HCT116 (cell line): ENCODE measurements around the gene USH1C. TPM values are rescaled to one million over a fixed set of nuclear protein-coding genes. Genes with fewer than 3 reads are reported as not detected.

ENCODE experiments used
- ATAC-seq: fragments of 200-7000 bp; cut with Tn5 transposase; 2 replicates; pipeline ENCODE4 v1.9.1; 2020; ENCODE audit warnings: mild to moderate bottlenecking, moderate library complexity
- BruUV-seq: library from RNA; stranded (reverse); fragments of 400-500 nt; replicated peaks from 2 replicates; lab custom pipeline; 2021; lab: Mats Ljungman, UMichigan
- CTCF ChIA-PET: fragments of 300-600 bp; sonication (Branson Sonifier 250); formaldehyde crosslinking; loops from one replicate; lab custom pipeline; 2021; ENCODE audit warnings: antibody characterized with exemption; lab: Charles Lee
- POLR2A ChIA-PET: fragments of 300-600, 350-600 bp; sonication (Branson Sonifier 250); formaldehyde crosslinking; loops from one replicate; lab custom pipeline; 2021; ENCODE audit warnings: antibody characterized with exemption; lab: Charles Lee
- RAD21 ChIA-PET, 2 experiments: fragments of 300-600 bp; sonication (Branson Sonifier 250); formaldehyde crosslinking; loops; one replicate each; lab custom pipeline; 2023; ENCODE audit warnings: low total read pairs in 2 of 2; ENCODE audit not compliant: uncharacterized antibody in 2 of 2, unreplicated experiment in 2 of 2, low non-redundant PET in 1 of 2; lab: Charles Lee
- DNase-seq: peaks from one replicate; pipeline ENCODE4 v3.0.0-alpha.2; 2010; ENCODE audit warnings: low read depth, low spot score
- H2AFZ ChIP-seq: fragments of 200-600 bp; shearing (Covaris generic), sonication (generic); 2 replicates; pipeline ENCODE4 v1.6.1; 2017; ENCODE audit warnings: low read depth, mixed run types, mixed read lengths, antibody characterized with exemption, low read length; ENCODE audit not compliant: poor library complexity, severe bottlenecking
- H3K27ac ChIP-seq: 2 replicates; pipeline ENCODE4 v1.5.1; 2012; ENCODE audit warnings: low read depth, low read length
- H3K27me3 ChIP-seq: fragments of 200-600 bp; sonication (generic); 2 replicates; pipeline ENCODE4 v1.6.1; 2016; ENCODE audit warnings: mixed run types, low read length, mixed read lengths; ENCODE audit not compliant: insufficient read depth
- H3K36me3 ChIP-seq, 2 experiments: fragments of 200-500 bp in 1 of 2; fragments of 200-600 bp in 1 of 2; sonication (Bioruptor generic) in 1 of 2; sonication (generic) in 1 of 2; 2 replicates each; pipeline versions ENCODE4 v1.5.1 to v1.6.1; 2014 to 2016; ENCODE audit warnings: low read length in 2 of 2, inconsistent platforms in 1 of 2, mixed read lengths in 1 of 2, mixed run types in 1 of 2; ENCODE audit not compliant: insufficient read depth in 2 of 2, control insufficient read depth in 1 of 2
- H3K4me1 ChIP-seq, 2 experiments: fragments of 200-600 bp in 1 of 2; sonication (generic) in 1 of 2; 2 replicates each; pipeline versions ENCODE4 v1.5.1 to v1.6.1; 2012 to 2017; ENCODE audit warnings: low read length in 2 of 2, inconsistent platforms in 1 of 2, mild to moderate bottlenecking in 1 of 2, mixed read lengths in 1 of 2, mixed run types in 1 of 2, moderate library complexity in 1 of 2; ENCODE audit not compliant: insufficient read depth in 2 of 2, control insufficient read depth in 1 of 2
- H3K4me2 ChIP-seq: fragments of 200-600 bp; sonication (generic); 2 replicates; pipeline ENCODE4 v1.6.1; 2017; ENCODE audit warnings: mixed run types, low read length, mixed read lengths
- H3K4me3 ChIP-seq, 2 experiments: fragments of 200-600 bp in 1 of 2; sonication (generic) in 1 of 2; replicated peaks in 1 of 2; 2 replicates each; pipeline ENCODE4 v1.5.1; 2011 to 2016; ENCODE audit warnings: low read length in 2 of 2, control low read depth in 1 of 2, low read depth in 1 of 2, mild to moderate bottlenecking in 1 of 2, mixed read lengths in 1 of 2, mixed run types in 1 of 2
- H3K79me2 ChIP-seq: fragments of 200-600 bp; sonication (generic); 2 replicates; pipeline ENCODE4 v1.6.1; 2017; ENCODE audit warnings: mild to moderate bottlenecking, mixed run types, low read length, moderate library complexity, mixed read lengths; ENCODE audit not compliant: insufficient read depth
- H3K9ac ChIP-seq: fragments of 200-600 bp; sonication (generic); 2 replicates; pipeline ENCODE4 v1.6.1; 2016; ENCODE audit warnings: low read length, mixed read lengths
- H3K9me2 ChIP-seq: fragments of 200-600 bp; sonication (generic), shearing (Covaris generic); 2 replicates; pipeline ENCODE4 v1.6.1; 2017; ENCODE audit warnings: mixed run types, mild to moderate bottlenecking, moderate library complexity; ENCODE audit not compliant: insufficient read depth
- H3K9me3 ChIP-seq, 2 experiments: fragments of 200-500 bp in 1 of 2; fragments of 200-600 bp in 1 of 2; sonication (Bioruptor generic) in 1 of 2; sonication (generic) in 1 of 2; 2 replicates each; pipeline ENCODE4 v1.6.1; 2014 to 2017; ENCODE audit warnings: low read length in 2 of 2, mixed read lengths in 2 of 2, inconsistent platforms in 1 of 2, low read depth in 1 of 2, mild to moderate bottlenecking in 1 of 2, mixed run types in 1 of 2, moderate library complexity in 1 of 2; ENCODE audit not compliant: control insufficient read depth in 1 of 2, insufficient read depth in 1 of 2
- H4K20me1 ChIP-seq: fragments of 200-600 bp; sonication (generic), shearing (Covaris generic); 2 replicates; pipeline ENCODE4 v1.6.1; 2017; ENCODE audit warnings: mixed run types, mild to moderate bottlenecking, moderate library complexity; ENCODE audit not compliant: insufficient read depth
- ATF3 ChIP-seq: IDR thresholded peaks from 2 replicates; pipeline ENCODE4 v1.6.1; 2012
- CBX3 ChIP-seq: IDR thresholded peaks from 2 replicates; pipeline ENCODE4 v1.6.1; 2012; ENCODE audit warnings: low read depth
- CEBPB ChIP-seq: IDR thresholded peaks from 2 replicates; pipeline ENCODE4 v1.6.1; 2012; ENCODE audit warnings: low read depth
- CTCF ChIP-seq, 3 experiments: fragments of 200-600 bp in 1 of 3; sonication (generic) in 1 of 3; IDR thresholded peaks in 2 of 3; conservative IDR thresholded peaks in 1 of 3; 2 replicates each; pipeline ENCODE4 v1.5.1; 2012 to 2017; ENCODE audit warnings: low read depth in 2 of 3, low read length in 2 of 3, antibody characterized with exemption in 1 of 3, borderline replicate concordance in 1 of 3, control low read depth in 1 of 3, mild to moderate bottlenecking in 1 of 3, mixed read lengths in 1 of 3, mixed run types in 1 of 3, moderate library complexity in 1 of 3; ENCODE audit not compliant: insufficient read depth in 1 of 3
- FOSL1 ChIP-seq: IDR thresholded peaks from 2 replicates; pipeline ENCODE4 v1.6.1; 2012; ENCODE audit warnings: low read depth
- POLR2A ChIP-seq: IDR thresholded peaks from 2 replicates; pipeline ENCODE4 v1.7.0; 2011; ENCODE audit warnings: borderline replicate concordance; ENCODE audit not compliant: insufficient read depth, insufficient read length; ENCODE audit errors: extremely low read depth
- POLR2AphosphoS5 ChIP-seq: IDR thresholded peaks from 2 replicates; pipeline ENCODE4 v1.6.1; 2011; ENCODE audit warnings: mild to moderate bottlenecking, low read depth, low read length, moderate library complexity
- RAD21 ChIP-seq: IDR thresholded peaks from 2 replicates; pipeline ENCODE4 v1.6.1; 2012; ENCODE audit warnings: low read depth, mild to moderate bottlenecking
- SP1 ChIP-seq: IDR thresholded peaks from 2 replicates; pipeline ENCODE4 v1.6.1; 2012; ENCODE audit warnings: low read depth
- TCF7L2 ChIP-seq: IDR thresholded peaks from 2 replicates; pipeline ENCODE4 v1.7.0; 2011; ENCODE audit warnings: borderline replicate concordance, inconsistent platforms; ENCODE audit not compliant: insufficient read depth, insufficient read length; ENCODE audit errors: extremely low read depth
- ZBTB33 ChIP-seq: IDR thresholded peaks from 2 replicates; pipeline ENCODE4 v1.6.1; 2011; ENCODE audit warnings: mild to moderate bottlenecking, low read length, moderate library complexity; ENCODE audit not compliant: insufficient replicate concordance; ENCODE audit errors: extremely low read depth
- intact Hi-C: fragments of 100-400 bp; cut with micrococcal nuclease; formaldehyde crosslinking; loops from 2 replicates; pipeline ENCODE4 v1.10.0; 2022
- total RNA-seq: library from RNA; stranded (reverse); gene quantifications from one replicate; pipeline ENCODE4 v1.2.1, GENCODE V29; 2021; ENCODE audit not compliant: unreplicated experiment

USH1C gene
- total RNA-seq, 1 experiment from 2014 or later: 13.4 TPM

GRCh38 chr11:17496406-17496805 is 47.8 kb downstream of the USH1C start:
- H3K9me2 ChIP-seq: no peaks in the 10 kb centered on the region
- CTCF ChIA-PET: no interaction called here
- no peak for TF ChIP-seq RAD21
- TF ChIP-seq SP1: no peak
- TF ChIP-seq CBX3: no peak
- no peak for TF ChIP-seq POLR2AphosphoS5
- no peak for TF ChIP-seq CTCF (IDR thresholded peaks at IDR 0.05 in 2 of 3, conservative IDR thresholded peaks at IDR 0.05 in 1 of 3; ENCODE audit: borderline replicate concordance in 1 of 3, insufficient read depth in 1 of 3, low read depth in 2 of 3, low read length in 2 of 3)
- no peak for TF ChIP-seq POLR2A
- TF ChIP-seq TCF7L2: no peak
- POLR2A ChIA-PET: no interaction called here
- no peak overlapping the region for H3K27ac ChIP-seq
- H3K4me3 ChIP-seq: no peak overlapping the region
- no peak overlapping the region for H2AFZ ChIP-seq
- BruUV-seq: no TSS peak
- no peaks in the 10 kb centered on the region for H4K20me1 ChIP-seq
- no peaks in the 10 kb centered on the region for H3K36me3 ChIP-seq
- H3K4me1 ChIP-seq: peaks cover 0 to 15% of the 10 kb centered on the region in 2 experiments; a peak in 1 of 4 replicates
- no peak for DNase-seq
- no peaks in the 10 kb centered on the region for H3K9me3 ChIP-seq
- RAD21 ChIA-PET: no interaction called here
- no peaks in the 10 kb centered on the region for H3K27me3 ChIP-seq
- ATAC-seq: no peak
- H3K9ac ChIP-seq: no peak overlapping the region
- intact Hi-C loops: no loop called here
- H3K79me2 ChIP-seq: no peaks in the 10 kb centered on the region
- H3K4me2 ChIP-seq: no peak overlapping the region

- Histone ChIP-seq H3K4me3 (no peak overlapping the region), H3K27ac (no peak overlapping the region), H3K4me1 (peaks cover 0 to 15% of the 10 kb centered on the region in 2 experiments; a peak in 1 of 4 replicates), H3K79me2 (no peaks in the 10 kb centered on the region), H4K20me1 (no peaks in the 10 kb centered on the region), H3K9ac (no peak overlapping the region), H3K9me2 (no peaks in the 10 kb centered on the region), H2AFZ (no peak overlapping the region), H3K27me3 (no peaks in the 10 kb centered on the region), H3K9me3 (no peaks in the 10 kb centered on the region), H3K36me3 (no peaks in the 10 kb centered on the region), H3K4me2 (no peak overlapping the region)
- RAD21 ChIA-PET: no interaction called here
- POLR2A ChIA-PET: no interaction called here
- ATAC-seq (no peak), DNase-seq (no peak)
- CTCF ChIA-PET: interaction anchor here (1.0 kb wide), 1 partner anchor 110 kb away, joined by 4 read pairs; no protein-coding TSS in a partner anchor
- no TSS peak for BruUV-seq
- TF ChIP-seq POLR2AphosphoS5 (no peak), CEBPB (no peak), FOSL1 (no peak), TCF7L2 (no peak), ATF3 (no peak), CBX3 (no peak), ZBTB33 (no peak)
- intact Hi-C loops: no loop called here
These were observed 50.2 kb downstream of the USH1C start for GRCh38 chr11:17494019-17494418.
